ENCODE results near the gene GPR84.

Gene GPR84

GRCh38 chr12:54321363-54321762 is 42.9 kb downstream of the GPR84 start:
- DNase-seq, result no peak
